Skeletal muscle tissue (tissue), 4 donors: ENCODE results near the gene SSTR5. TPM values are rescaled to one million over a fixed set of nuclear protein-coding genes. Genes with fewer than 3 reads are reported as not detected.

Source experiments
- H3K27ac ChIP-seq: one replicate; pipeline ENCODE4 v1.7.0; 2013; ENCODE audit warnings: mild to moderate bottlenecking, low read depth, low read length, inconsistent platforms
- H3K27me3 ChIP-seq, 3 donors: one replicate each; pipeline ENCODE4 v1.7.0; 2013; ENCODE audit warnings: low read length in 3 of 3; ENCODE audit not compliant: control insufficient read depth in 3 of 3, insufficient read depth in 3 of 3
- H3K36me3 ChIP-seq, 3 donors: one replicate each; pipeline ENCODE4 v1.7.0; 2013; ENCODE audit warnings: low read length in 3 of 3; ENCODE audit not compliant: control insufficient read depth in 3 of 3, insufficient read depth in 3 of 3
- H3K4me1 ChIP-seq, 3 donors: one replicate each; pipeline ENCODE4 v1.7.0; 2013; ENCODE audit warnings: low read length in 3 of 3, mild to moderate bottlenecking in 3 of 3; ENCODE audit not compliant: control insufficient read depth in 3 of 3, insufficient read depth in 3 of 3
- H3K4me3 ChIP-seq, 3 donors: one replicate each; pipeline ENCODE4 v1.7.0; 2013; ENCODE audit warnings: low read length in 3 of 3
- H3K9ac ChIP-seq, 3 donors: one replicate each; pipeline ENCODE4 v1.7.0; 2013; ENCODE audit warnings: low read length in 3 of 3, mild to moderate bottlenecking in 3 of 3, moderate library complexity in 2 of 3, low read depth in 1 of 3
- H3K9me3 ChIP-seq, 3 donors: one replicate each; pipeline ENCODE4 v1.7.0; 2013; ENCODE audit warnings: low read length in 3 of 3; ENCODE audit not compliant: control insufficient read depth in 3 of 3
- total RNA-seq: library from RNA; depleted of rRNA; stranded (reverse); fragments of >200 nt; gene quantifications from one replicate; pipeline ENCODE4 v1.2.3, GENCODE V29; 2014
- donor health status: Osteomylitis.

SSTR5 gene
- total RNA-seq, 1 donor from 2014 or later: not detected

GRCh38 chr16:1101133-1101532, 28.6 kb downstream of the SSTR5 start:
- peaks cover 13 to 24% (median 21%) of the 10 kb centered on the region in 3 donors for H3K4me1 ChIP-seq
- no peak overlapping the region for H3K9ac ChIP-seq
- H3K27me3 ChIP-seq: peaks cover 18 to 46% (median 30%) of the 10 kb centered on the region in 3 donors
- H3K36me3 ChIP-seq: no peaks in the 10 kb centered on the region
- no peak overlapping the region for H3K4me3 ChIP-seq
- H3K9me3 ChIP-seq: no peaks in the 10 kb centered on the region
- H3K27ac ChIP-seq: no peak overlapping the region

GRCh38 chr16:1101573-1102332, 29.2 kb downstream of the SSTR5 start:
- H3K9ac ChIP-seq: no peak overlapping the region
- H3K9me3 ChIP-seq: no peaks in the 10 kb centered on the region
- H3K27ac ChIP-seq: no peak overlapping the region
- H3K4me1 ChIP-seq: peaks cover 13 to 23% (median 21%) of the 10 kb centered on the region in 3 donors
- H3K27me3 ChIP-seq: peaks cover 18 to 50% (median 32%) of the 10 kb centered on the region in 3 donors
- H3K36me3 ChIP-seq: no peaks in the 10 kb centered on the region
- no peak overlapping the region for H3K4me3 ChIP-seq

- Histone ChIP-seq H3K4me3 (no peak overlapping the region), H3K27me3 (peaks cover 18 to 56% (median 37%) of the 10 kb centered on the region in 3 donors), H3K9ac (no peak overlapping the region), H3K27ac (no peak overlapping the region), H3K9me3 (no peaks in the 10 kb centered on the region), H3K4me1 (peaks cover 10 to 18% (median 17%) of the 10 kb centered on the region in 3 donors), H3K36me3 (no peaks in the 10 kb centered on the region)
These were observed 29.8 kb downstream of the SSTR5 start for GRCh38 chr16:1102333-1102700.

DNA sequence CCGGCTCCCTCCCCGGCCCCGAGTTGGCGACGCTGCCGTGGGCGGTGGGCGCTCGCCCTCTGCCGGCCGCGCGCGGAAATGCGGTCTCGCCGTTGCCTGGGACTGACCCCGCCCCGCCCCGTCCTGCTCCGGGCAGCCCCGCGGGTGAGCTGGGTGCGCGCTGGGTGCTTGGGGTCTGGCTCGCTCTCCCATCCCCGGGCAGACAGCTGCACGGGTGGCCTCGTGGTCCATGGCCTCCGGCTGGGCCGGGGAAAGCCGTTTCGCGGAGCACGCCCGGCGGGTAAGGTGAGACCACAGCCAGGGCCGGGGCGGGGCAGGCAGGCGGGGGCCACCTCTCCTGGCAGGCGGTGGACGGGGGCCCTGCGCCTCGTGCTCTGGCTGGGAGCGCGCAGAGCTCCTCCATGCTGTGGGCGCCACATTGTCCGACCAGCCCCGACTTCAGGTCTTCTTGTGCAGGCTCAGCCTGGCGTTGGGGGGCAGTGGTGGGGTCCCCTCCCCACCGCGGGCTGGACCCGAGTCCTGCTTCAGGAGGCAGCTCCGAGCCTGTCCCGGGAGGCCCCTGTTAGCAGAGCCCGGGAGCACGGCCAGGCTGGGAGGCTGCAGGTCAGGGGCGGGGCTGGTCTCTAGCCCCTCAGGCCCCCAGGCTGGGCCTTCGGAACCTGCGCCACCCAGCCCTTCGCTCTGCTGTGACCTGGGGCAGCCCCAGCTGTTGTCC, 30.5 kb downstream of the SSTR5 start:
- Histone ChIP-seq H3K9ac (peak overlapping the region in 1 of 3 donors; percentile 25), H3K27ac (no peak overlapping the region), H3K9me3 (no peaks in the 10 kb centered on the region), H3K27me3 (peaks cover 23 to 63% (median 44%) of the 10 kb centered on the region in 3 donors), H3K36me3 (no peaks in the 10 kb centered on the region), H3K4me3 (peak overlapping the region in 1 of 3 donors; percentile 22), H3K4me1 (peaks cover 3 to 11% (median 9%) of the 10 kb centered on the region in 3 donors)

DNA sequence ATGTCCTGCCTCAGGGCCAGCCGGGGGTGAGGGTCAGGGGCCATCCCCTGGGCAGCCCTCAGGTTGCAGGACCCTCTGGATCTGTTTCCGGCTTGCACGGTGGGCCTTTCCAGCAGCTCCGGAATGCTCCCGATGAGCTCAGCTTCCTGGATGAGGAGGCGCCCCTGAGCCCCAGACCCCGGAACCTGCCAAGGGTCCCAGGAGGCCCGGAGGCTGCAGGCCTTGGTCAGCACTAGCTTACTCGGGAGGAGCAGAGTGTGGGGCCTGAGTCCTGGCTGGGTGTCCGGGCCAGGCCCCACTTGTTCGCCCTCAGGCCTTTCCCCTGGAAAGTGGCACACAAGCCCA, 31.1 kb downstream of the SSTR5 start:
- peaks cover 0 to 6% (median 5%) of the 10 kb centered on the region in 3 donors for H3K4me1 ChIP-seq
- no peak overlapping the region for H3K27ac ChIP-seq
- H3K27me3 ChIP-seq: peaks cover 29 to 68% (median 50%) of the 10 kb centered on the region in 3 donors
- no peak overlapping the region for H3K4me3 ChIP-seq
- H3K9ac ChIP-seq: no peak overlapping the region
- H3K9me3 ChIP-seq: no peaks in the 10 kb centered on the region
- H3K36me3 ChIP-seq: no peaks in the 10 kb centered on the region

DNA sequence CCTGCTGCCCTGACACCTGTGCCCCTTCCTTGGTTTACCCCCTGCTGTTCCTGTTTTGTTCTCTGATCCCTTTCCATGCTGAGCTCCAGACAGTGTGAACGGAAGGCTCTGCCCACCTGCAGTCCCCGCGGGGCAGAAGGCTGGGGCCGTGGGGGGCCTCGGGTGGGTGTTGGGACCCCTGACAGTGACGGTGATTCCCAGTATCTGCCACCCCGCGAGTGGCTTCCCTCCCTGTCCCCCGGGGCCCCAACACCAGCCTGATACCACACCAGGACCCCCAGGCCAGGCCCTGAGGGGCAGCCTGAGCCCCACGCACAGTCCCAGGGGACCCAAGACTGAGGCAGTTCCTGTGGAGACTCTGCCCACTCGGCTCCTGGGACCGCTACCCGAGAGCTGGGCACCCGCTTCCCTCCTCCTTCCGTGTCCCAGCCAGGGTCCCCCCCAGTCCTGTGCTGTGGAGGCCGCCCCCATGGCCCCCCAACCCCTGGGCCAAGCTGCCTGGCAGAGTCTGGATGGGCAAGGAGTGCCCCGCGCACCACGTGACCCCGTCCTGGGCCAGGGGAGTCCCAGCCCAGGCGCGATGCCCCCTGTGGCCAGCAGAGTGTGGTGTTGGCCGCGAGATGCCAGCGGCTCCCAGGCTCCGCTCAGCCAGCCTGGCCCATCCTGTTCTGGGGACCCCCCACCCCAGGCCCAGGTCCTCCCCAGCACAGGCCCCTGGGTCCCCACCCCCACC, 33.5 kb downstream of the SSTR5 start:
- H3K27ac ChIP-seq: no peak overlapping the region
- H3K9ac ChIP-seq: no peak overlapping the region
- H3K27me3 ChIP-seq: peaks cover 48 to 80% (median 69%) of the 10 kb centered on the region in 3 donors
- H3K9me3 ChIP-seq: no peaks in the 10 kb centered on the region
- H3K4me3 ChIP-seq: no peak overlapping the region
- H3K36me3 ChIP-seq: no peaks in the 10 kb centered on the region
- peaks cover 0 to 11% (median 2%) of the 10 kb centered on the region in 3 donors for H3K4me1 ChIP-seq

DNA sequence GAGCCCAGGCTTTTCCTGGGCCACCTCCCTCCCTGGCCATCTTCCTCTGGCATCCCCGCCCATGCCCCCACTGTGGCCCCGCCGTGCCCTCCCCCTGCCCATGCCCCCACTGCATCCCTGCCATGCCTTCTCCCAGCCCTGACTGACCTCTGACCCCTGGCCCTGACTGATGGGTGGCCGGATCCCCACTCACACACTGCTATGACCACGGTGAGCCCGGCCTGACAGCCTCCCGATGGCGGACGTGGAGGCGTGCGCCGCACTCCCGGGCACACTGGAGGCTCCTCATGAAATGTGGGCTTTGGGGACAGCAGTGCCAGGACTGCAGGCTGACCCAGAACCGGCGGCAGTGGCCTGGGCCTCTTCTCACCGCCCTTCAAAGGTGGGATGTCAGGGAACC, 34.1 kb downstream of the SSTR5 start:
- Histone ChIP-seq H3K36me3 (no peaks in the 10 kb centered on the region), H3K27ac (no peak overlapping the region), H3K4me1 (peaks cover 0 to 11% (median 2%) of the 10 kb centered on the region in 3 donors), H3K27me3 (peaks cover 48 to 77% (median 70%) of the 10 kb centered on the region in 3 donors), H3K9ac (no peak overlapping the region), H3K9me3 (no peaks in the 10 kb centered on the region), H3K4me3 (no peak overlapping the region)

GRCh38 chr16:1107141-1107540, 34.6 kb downstream of the SSTR5 start:
- no peak overlapping the region for H3K27ac ChIP-seq
- H3K9me3 ChIP-seq: no peaks in the 10 kb centered on the region
- H3K4me1 ChIP-seq: peaks cover 0 to 11% (median 2%) of the 10 kb centered on the region in 3 donors
- H3K36me3 ChIP-seq: no peaks in the 10 kb centered on the region
- H3K9ac ChIP-seq: no peak overlapping the region
- H3K27me3 ChIP-seq: peaks cover 51 to 82% (median 75%) of the 10 kb centered on the region in 3 donors
- H3K4me3 ChIP-seq: no peak overlapping the region

DNA sequence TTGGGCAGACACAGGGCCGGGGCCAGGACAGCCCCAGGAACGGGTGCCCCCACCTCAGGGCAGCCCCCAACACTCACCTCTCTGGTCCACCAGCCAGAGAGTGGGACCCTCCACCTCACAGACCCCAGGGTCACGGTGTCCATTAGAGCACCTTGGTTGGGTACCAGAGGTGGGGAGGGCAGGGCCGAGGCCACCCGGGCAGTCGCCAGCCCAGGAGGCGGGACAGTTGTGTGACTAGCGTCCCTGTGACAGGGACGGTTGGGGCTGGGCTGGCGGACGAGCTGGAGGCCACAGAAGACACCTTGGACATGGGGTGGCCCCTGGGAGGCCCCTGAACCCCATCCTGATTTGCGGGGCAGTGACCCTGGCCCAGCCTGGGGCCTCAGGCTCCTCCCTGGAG, 35.2 kb downstream of the SSTR5 start:
- H3K4me3 ChIP-seq: no peak overlapping the region
- H3K27ac ChIP-seq: no peak overlapping the region
- H3K9me3 ChIP-seq: no peaks in the 10 kb centered on the region
- peaks cover 57 to 88% (median 80%) of the 10 kb centered on the region in 3 donors for H3K27me3 ChIP-seq
- H3K4me1 ChIP-seq: peaks cover 0 to 11% (median 2%) of the 10 kb centered on the region in 3 donors
- no peaks in the 10 kb centered on the region for H3K36me3 ChIP-seq
- H3K9ac ChIP-seq: no peak overlapping the region
